ENCODE measurements around the gene SCYL1. TPM values are rescaled to one million over a fixed set of nuclear protein-coding genes. Genes with fewer than 3 reads are reported as not detected.

Gene SCYL1
- total RNA-seq, 1 donor from 2014 or later = 91.1 TPM

DNA sequence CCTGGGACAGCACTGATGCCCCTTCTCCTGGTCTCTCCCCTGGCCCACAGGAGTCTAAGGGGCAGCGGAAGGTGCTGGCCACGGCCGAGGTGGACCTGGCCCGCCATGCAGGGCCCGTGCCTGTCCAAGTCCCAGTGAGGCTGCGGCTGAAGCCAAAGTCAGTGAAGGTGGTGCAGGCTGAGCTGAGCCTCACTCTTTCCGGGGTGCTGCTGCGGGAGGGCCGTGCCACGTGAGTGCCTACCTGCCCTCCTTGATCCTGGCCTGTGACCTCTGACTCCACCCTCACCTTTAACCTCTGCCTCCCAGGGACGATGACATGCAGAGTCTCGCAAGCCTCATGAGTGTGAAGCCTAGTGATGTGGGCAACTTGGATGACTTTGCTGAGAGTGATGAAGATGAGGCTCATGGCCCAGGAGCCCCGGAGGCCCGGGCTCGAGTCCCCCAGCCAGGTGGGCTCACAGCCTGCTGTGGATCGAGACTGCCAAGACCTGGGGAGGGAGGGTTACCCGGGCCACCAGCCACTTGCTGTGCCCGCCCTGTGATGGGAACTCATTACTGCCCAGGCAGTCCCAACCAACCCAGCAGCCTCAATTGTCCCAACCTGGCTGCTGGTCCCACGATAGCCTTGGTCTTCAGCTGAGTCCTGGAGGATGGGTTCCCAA, 55.3 kb downstream of the SCYL1 start:
- H3K36me3 Mint-ChIP-seq = peaks cover 7% of the 10 kb centered on the region
- no peak overlapping the region for H3K4me3 Mint-ChIP-seq
- H3K27me3 Mint-ChIP-seq (ENCODE audit: low read depth) = peaks cover 10% of the 10 kb centered on the region
- H3K27ac Mint-ChIP-seq = no peak overlapping the region
- TF ChIP-seq, protein P1, sequence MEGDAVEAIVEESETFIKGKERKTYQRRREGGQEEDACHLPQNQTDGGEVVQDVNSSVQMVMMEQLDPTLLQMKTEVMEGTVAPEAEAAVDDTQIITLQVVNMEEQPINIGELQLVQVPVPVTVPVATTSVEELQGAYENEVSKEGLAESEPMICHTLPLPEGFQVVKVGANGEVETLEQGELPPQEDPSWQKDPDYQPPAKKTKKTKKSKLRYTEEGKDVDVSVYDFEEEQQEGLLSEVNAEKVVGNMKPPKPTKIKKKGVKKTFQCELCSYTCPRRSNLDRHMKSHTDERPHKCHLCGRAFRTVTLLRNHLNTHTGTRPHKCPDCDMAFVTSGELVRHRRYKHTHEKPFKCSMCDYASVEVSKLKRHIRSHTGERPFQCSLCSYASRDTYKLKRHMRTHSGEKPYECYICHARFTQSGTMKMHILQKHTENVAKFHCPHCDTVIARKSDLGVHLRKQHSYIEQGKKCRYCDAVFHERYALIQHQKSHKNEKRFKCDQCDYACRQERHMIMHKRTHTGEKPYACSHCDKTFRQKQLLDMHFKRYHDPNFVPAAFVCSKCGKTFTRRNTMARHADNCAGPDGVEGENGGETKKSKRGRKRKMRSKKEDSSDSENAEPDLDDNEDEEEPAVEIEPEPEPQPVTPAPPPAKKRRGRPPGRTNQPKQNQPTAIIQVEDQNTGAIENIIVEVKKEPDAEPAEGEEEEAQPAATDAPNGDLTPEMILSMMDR (IDR thresholded peaks at IDR 0.05; ENCODE audit: unreplicated experiment) = no peak
- no peak for DNase-seq (ENCODE audit: low spot score in 2 of 2, unreplicated experiment in 2 of 2)
- no peaks in the 10 kb centered on the region for H3K9me3 Mint-ChIP-seq
- H3K4me1 Mint-ChIP-seq = peaks cover 15% of the 10 kb centered on the region

DNA sequence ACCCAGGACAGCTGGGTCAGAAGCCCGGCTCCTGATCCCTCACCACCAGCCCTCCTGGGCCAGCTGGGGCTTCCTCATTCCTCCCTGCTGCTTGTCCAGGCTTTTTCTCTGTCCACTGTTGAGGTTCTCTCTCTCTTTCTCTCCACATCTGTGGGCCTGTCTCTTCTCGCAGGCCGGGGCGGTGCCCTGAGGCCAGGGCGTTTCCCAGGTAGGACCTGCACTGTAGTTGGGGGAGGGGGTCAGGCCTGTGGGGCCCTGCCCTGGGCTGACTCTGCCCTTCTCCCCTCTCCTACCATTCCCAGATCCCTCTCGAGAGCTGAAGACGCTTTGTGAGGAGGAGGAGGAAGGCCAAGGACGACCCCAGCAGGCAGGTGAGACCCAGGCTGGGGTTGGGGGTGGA, 55.9 kb downstream of the SCYL1 start:
- Mint-ChIP-seq H3K4me3 (no peak overlapping the region), H3K36me3 (peaks cover 7% of the 10 kb centered on the region), H3K27ac (no peak overlapping the region), H3K4me1 (peaks cover 10% of the 10 kb centered on the region), H3K9me3 (no peaks in the 10 kb centered on the region), H3K27me3 (ENCODE audit: low read depth) (peaks cover 7% of the 10 kb centered on the region)
- TF ChIP-seq, protein P1 (IDR thresholded peaks at IDR 0.05; ENCODE audit: unreplicated experiment) = no peak
- DNase-seq (ENCODE audit: low spot score in 2 of 2, unreplicated experiment in 2 of 2) = no peak

DNA sequence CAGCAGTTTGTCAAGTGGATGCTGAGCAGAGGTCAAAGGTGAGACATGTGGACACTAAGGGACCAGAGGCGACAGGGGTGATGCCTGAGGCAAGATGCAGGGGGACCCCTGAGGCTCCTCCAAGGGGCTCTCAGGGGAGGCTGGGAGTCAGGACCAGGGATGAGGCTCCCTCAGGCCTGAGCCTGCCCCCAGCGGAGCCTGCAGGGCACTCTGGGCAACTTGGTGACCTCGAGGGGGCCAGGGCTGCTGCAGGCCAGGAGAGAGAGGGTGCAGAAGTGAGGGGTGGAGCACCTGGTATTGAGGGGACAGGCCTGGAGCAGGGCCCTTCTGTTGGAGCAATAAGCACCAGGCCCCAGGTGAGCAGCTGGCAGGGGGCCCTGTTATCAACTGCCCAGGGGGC, 57.0 kb downstream of the SCYL1 start:
- no peak overlapping the region for H3K27ac Mint-ChIP-seq
- peaks cover 5% of the 10 kb centered on the region for H3K4me1 Mint-ChIP-seq
- DNase-seq (ENCODE audit: low spot score in 2 of 2, unreplicated experiment in 2 of 2) = no peak
- TF ChIP-seq, protein P1 (IDR thresholded peaks at IDR 0.05; ENCODE audit: unreplicated experiment) = no peak
- H3K36me3 Mint-ChIP-seq = peaks cover 7% of the 10 kb centered on the region
- H3K9me3 Mint-ChIP-seq = no peaks in the 10 kb centered on the region
- H3K27me3 Mint-ChIP-seq (ENCODE audit: low read depth) = peaks cover 5% of the 10 kb centered on the region
- no peak overlapping the region for H3K4me3 Mint-ChIP-seq

DNA sequence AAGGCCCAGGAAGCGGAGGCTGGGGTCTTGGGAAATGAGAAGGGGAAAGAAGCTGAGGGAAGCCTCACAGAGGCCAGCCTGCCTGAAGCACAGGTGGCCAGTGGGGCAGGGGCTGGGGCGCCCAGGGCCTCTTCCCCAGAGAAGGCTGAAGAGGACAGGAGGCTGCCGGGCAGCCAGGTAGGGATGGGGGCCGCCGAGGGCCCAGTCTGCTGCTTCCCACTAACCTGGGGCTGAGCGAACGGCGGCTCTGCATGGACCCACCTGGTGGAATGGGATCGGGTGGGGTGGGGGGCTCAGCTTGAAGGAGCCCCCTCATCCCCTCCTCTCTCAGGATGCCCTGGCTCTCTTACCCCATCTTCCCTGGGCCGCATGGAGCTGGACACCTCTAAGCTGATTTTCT, 58.7 kb downstream of the SCYL1 start:
- Mint-ChIP-seq H3K4me3 (no peak overlapping the region), H3K27ac (no peak overlapping the region), H3K9me3 (no peaks in the 10 kb centered on the region), H3K4me1 (peaks cover under 1% of the 10 kb centered on the region), H3K36me3 (peaks cover 7% of the 10 kb centered on the region), H3K27me3 (ENCODE audit: low read depth) (peaks cover 5% of the 10 kb centered on the region)
- TF ChIP-seq, protein P1 (IDR thresholded peaks at IDR 0.05; ENCODE audit: unreplicated experiment) = no peak
- no peak for DNase-seq (ENCODE audit: low spot score in 2 of 2, unreplicated experiment in 2 of 2)

DNA sequence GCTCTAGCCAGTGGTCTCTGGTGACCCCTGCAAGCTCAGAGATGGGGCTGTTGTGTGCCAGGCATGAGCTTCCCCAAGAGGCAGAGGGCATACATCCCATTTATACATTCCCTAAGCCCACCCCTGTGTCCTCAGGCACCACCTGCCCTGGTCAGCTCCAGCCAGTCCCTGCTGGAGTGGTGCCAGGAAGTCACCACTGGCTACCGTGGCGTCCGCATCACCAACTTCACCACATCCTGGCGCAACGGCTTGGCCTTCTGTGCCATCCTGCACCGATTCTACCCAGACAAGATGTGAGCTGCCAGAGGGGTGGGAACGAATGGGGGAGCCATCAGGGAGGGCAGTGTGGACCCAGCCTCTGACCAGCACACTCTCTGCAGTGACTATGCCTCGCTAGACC, 59.2 kb downstream of the SCYL1 start:
- Mint-ChIP-seq H3K36me3 (peaks cover 7% of the 10 kb centered on the region), H3K4me1 (no peaks in the 10 kb centered on the region), H3K9me3 (no peaks in the 10 kb centered on the region), H3K27me3 (ENCODE audit: low read depth) (peaks cover 5% of the 10 kb centered on the region), H3K4me3 (no peak overlapping the region), H3K27ac (no peak overlapping the region)
- TF ChIP-seq, protein P1 (IDR thresholded peaks at IDR 0.05; ENCODE audit: unreplicated experiment) = no peak
- DNase-seq (ENCODE audit: low spot score in 2 of 2, unreplicated experiment in 2 of 2) = no peak
